ENCODE results near the gene HPGDS. TPM values are rescaled to one million over a fixed set of nuclear protein-coding genes. Genes with fewer than 3 reads are reported as not detected.

The HPGDS gene
- total RNA-seq, 1 donor from 2014 or later, result not detected

DNA sequence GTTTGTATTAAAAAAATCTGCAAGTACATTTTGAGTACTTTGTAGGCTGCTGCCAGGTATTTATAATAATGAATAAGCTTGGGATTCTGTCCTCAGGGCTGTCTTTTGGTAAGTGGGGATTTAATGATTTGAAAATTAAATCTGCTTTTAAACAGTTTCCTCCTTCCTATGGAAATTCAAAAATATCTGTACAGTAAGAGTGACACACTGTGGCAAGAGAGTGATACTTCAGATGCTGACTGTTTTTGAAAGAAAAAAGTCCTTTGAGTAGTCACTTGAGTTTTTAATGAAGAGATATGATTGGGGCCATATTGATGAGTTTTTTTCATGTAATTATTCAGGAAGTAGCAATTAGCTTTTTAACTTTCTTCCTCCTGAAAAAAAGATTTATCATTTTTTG is 85.8 kb downstream of the HPGDS start:
- Mint-ChIP-seq H3K9me3 (ENCODE audit: low read depth) (no peaks in the 10 kb centered on the region), H3K27ac (ENCODE audit: unreplicated experiment) (no peak overlapping the region), H3K36me3 (ENCODE audit: low read depth) (peaks cover 8% of the 10 kb centered on the region), H3K27me3 (ENCODE audit: low read depth) (no peaks in the 10 kb centered on the region), H3K4me3 (ENCODE audit: unreplicated experiment) (no peak overlapping the region), H3K4me1 (ENCODE audit: low read depth) (no peaks in the 10 kb centered on the region)
- TF ChIP-seq, protein P1, sequence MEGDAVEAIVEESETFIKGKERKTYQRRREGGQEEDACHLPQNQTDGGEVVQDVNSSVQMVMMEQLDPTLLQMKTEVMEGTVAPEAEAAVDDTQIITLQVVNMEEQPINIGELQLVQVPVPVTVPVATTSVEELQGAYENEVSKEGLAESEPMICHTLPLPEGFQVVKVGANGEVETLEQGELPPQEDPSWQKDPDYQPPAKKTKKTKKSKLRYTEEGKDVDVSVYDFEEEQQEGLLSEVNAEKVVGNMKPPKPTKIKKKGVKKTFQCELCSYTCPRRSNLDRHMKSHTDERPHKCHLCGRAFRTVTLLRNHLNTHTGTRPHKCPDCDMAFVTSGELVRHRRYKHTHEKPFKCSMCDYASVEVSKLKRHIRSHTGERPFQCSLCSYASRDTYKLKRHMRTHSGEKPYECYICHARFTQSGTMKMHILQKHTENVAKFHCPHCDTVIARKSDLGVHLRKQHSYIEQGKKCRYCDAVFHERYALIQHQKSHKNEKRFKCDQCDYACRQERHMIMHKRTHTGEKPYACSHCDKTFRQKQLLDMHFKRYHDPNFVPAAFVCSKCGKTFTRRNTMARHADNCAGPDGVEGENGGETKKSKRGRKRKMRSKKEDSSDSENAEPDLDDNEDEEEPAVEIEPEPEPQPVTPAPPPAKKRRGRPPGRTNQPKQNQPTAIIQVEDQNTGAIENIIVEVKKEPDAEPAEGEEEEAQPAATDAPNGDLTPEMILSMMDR (IDR thresholded peaks at IDR 0.05), result peak; percentile 74
- no peak for DNase-seq (ENCODE audit: low spot score)

- TF ChIP-seq, protein P1 (IDR thresholded peaks at IDR 0.05), result no peak
Observed at GRCh38 chr4:94256144-94256783, 86.4 kb downstream of the HPGDS start.

DNA sequence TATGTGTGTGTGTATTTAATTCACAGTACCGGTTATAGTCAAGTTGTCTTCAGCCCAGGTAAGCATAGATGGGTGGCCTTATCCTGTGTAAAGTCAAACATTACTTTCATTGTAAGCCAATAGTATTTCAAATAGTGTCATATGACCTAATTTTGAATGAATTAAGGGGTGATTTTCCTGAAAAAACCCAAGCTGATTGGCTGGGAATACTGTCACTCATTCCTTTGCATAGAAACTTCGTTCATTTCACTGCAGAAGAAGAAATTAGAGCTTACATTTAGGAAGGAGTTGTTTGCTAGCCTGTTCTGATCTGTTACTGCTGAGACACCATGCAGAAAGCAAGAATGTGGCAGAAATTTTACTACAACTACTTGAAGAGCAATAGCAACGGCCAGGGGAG is 89.6 kb downstream of the HPGDS start:
- Mint-ChIP-seq H3K36me3 (ENCODE audit: low read depth) (peaks cover 6% of the 10 kb centered on the region), H3K27ac (ENCODE audit: unreplicated experiment) (no peak overlapping the region), H3K4me1 (ENCODE audit: low read depth) (peaks cover 5% of the 10 kb centered on the region), H3K27me3 (ENCODE audit: low read depth) (no peaks in the 10 kb centered on the region), H3K4me3 (ENCODE audit: unreplicated experiment) (no peak overlapping the region), H3K9me3 (ENCODE audit: low read depth) (no peaks in the 10 kb centered on the region)
- TF ChIP-seq, protein P1 (IDR thresholded peaks at IDR 0.05), result no peak
- DNase-seq (ENCODE audit: low spot score), result no peak

More at GRCh38 chr4:94256144-94256783, 86.4 kb downstream of the HPGDS start:
- Mint-ChIP-seq H3K4me1 (ENCODE audit: low read depth) (no peaks in the 10 kb centered on the region), H3K4me3 (ENCODE audit: unreplicated experiment) (no peak overlapping the region), H3K27ac (ENCODE audit: unreplicated experiment) (no peak overlapping the region), H3K36me3 (ENCODE audit: low read depth) (peaks cover 7% of the 10 kb centered on the region), H3K9me3 (ENCODE audit: low read depth) (no peaks in the 10 kb centered on the region), H3K27me3 (ENCODE audit: low read depth) (no peaks in the 10 kb centered on the region)
- no peak for DNase-seq (ENCODE audit: low spot score)

DNA sequence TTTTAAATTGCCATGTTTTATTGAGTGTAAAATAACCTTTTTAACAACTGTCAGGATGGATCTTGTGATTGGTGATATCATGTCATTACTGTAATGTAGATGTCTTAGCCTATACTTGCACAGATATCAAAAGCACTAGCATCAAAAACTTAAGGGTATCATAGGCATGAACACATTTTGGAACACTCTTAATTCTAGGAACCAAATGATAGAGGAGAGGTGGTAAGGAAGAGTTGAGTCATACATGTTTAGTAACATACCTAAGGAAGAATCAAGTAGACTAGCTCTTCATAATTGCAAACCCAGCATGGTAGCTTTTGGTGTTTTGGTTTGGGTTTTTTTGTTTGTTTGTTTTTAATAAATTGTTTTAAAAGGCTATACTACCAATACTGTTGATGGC is 91.5 kb downstream of the HPGDS start:
- H3K27me3 Mint-ChIP-seq (ENCODE audit: low read depth), result no peaks in the 10 kb centered on the region
- H3K4me3 Mint-ChIP-seq (ENCODE audit: unreplicated experiment), result no peak overlapping the region
- peaks cover 9% of the 10 kb centered on the region for H3K4me1 Mint-ChIP-seq (ENCODE audit: low read depth)
- DNase-seq (ENCODE audit: low spot score), result no peak
- no peaks in the 10 kb centered on the region for H3K9me3 Mint-ChIP-seq (ENCODE audit: low read depth)
- no peak overlapping the region for H3K27ac Mint-ChIP-seq (ENCODE audit: unreplicated experiment)
- TF ChIP-seq, protein P1 (IDR thresholded peaks at IDR 0.05), result no peak
- H3K36me3 Mint-ChIP-seq (ENCODE audit: low read depth), result peaks cover 13% of the 10 kb centered on the region

Other genes starting within 250 kb of the HPGDS start
- gene SMARCAD1, start 135.0 kb downstream of the HPGDS start, total RNA-seq, result 24.4 to 30.5 TPM (median 26.1 TPM) in 3 replicates
- 268 to 329 TPM (median 317 TPM) in 3 replicates for gene PDLIM5, start 109.1 kb upstream of the HPGDS start, total RNA-seq